HG02981 (cell line): ENCODE data around the gene DNAH10.
"Not testable (repeated sequence)": the region's sequence is repeated elsewhere in the genome, so short reads cannot be mapped to it uniquely, and the experiment has no call there.

ENCODE experiments used
- ATAC-seq: cut with Tn5 transposase; IDR thresholded peaks from one replicate; pipeline ENCODE4 v1.9.1; 2021; ENCODE audit warnings: mild to moderate bottlenecking, moderate library complexity; ENCODE audit not compliant: unreplicated experiment

The DNAH10 gene

DNA sequence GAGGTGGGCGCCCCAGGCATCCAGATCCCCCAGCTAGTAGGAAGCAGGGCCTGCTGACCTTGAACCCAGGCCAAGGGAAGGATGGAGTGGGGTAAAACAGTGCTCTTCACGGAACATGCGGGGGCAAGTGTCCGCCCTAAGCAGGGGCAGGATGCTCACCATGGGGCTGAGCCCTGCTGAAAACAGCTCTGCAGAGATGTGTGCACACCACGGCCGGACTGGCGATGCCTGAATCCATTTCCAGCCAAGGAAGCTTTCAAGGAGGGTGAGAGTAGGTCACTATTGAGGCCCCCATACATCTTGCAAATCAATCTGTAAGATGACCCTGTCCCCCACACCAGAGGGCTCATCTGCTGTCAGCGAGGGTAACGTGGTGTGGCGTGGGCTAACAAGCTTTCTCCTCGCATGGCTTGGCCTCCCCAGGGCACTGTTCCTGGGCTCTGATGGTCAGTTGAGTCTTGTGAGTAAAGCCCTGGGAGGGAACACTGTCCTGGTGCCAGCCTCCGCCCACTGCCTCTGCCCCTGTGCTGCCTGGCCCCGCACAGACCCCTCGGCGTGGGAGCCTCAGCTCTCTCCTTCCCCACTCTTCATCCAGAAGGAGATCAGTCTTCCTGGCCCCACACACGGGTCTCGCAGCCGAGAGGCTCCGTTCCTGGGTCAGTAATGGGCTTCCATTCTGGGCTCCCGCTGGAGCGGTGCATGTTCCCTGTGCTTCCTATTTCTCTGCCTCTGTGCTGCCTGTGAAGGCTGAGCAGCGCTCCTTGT lies 141.4 kb downstream of the DNAH10 start:
- ATAC-seq = no peak

DNA sequence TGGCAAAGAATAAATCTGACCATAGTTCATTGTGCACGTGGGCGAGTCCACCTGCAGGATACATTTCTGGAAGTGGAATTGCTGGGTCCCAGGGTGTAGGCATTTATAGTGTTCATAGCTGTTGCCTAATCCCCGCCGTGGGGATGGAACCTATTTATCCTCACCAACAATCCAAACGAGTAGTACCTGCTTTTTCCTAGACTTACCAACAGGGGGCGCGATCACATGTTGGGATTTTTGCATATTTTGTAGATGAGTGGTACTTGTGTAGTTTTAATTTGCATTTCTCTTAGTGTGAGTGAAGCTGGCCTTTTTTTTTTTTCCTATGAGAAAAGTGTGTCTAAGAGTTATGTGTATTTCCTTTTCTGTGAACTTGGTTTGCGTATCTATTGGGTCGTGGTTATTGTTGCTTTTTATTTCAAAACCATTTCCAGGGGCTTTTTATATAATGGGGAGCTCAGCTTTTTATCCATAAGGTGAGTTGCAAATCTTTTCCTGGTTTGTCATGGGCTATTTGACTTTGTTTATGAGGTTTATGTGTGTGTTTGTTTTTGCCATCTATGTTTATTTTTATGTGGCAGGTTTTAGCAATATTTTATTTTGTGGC lies 143.3 kb downstream of the DNAH10 start:
- no peak for ATAC-seq

DNA sequence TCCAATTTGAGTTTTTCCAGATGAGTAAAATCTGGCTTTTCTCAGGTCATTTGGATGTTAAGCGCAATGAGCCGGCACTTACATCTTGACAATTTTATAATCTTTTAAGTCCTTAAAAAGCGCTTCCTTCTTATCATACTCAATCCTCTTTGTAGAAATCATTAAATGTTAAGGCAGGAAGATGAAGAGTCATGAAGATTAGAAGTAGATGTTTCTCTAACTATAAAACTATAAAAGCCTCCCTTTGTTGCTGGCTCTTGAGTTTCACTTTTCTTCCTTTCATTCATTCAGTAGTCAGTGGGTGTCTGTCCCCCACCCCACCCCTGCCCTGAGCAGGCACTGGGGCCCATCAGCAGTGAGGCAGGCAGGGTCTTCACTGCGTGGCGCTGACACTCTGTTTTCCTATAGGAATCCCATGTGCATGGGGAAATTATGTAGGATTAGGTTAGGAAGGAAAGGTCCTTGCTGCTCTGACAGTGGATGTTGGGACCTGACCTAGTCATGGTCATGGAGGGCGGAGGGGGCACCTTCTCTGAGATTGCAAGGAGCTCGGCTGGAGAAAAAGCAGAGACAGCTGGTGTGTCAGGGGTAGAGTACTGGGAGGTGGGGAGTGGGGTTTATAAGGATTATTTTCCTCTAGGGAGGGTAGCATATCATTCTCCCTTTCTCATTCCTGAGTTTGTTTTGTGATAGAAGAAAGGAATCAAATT lies 144.8 kb downstream of the DNAH10 start:
- no peak for ATAC-seq

DNA sequence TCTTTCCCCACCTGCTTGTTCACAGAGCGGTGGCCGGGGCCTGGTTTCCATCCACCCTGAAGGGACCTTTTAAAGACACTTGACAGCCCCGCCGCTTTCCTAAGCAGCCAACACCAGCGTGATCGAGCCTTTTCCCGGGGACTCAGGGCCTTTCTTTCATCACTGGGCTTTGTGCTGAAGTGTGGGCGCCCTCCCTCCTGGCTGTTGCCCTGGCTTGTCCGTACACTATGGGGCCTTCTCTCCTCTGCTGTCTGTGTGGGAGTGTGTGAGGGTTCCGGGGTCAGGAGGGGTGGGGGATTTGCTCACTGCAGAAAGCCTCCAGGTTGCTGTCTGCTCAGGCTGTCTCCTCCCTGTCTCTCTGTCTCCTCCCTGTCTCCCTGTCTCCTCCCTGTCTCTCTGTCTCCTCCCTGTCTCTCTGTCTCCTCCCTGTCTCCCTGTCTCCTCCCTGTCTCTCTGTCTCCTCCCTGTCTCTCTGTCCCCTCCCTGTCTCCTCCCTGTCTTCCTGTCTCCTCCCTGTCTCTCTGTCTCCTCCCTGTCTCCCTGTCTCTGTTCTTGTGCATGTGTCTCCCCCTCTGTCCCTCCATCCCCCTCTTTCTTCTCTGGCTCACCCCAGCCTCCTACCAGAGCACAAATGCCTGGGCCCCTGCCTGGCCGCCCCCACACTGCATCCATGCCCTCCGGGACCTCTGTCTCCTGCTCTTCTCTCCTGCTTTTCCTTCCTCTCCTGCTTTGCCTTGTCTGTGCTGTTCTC lies 145.8 kb downstream of the DNAH10 start:
- ATAC-seq = no peak

DNA sequence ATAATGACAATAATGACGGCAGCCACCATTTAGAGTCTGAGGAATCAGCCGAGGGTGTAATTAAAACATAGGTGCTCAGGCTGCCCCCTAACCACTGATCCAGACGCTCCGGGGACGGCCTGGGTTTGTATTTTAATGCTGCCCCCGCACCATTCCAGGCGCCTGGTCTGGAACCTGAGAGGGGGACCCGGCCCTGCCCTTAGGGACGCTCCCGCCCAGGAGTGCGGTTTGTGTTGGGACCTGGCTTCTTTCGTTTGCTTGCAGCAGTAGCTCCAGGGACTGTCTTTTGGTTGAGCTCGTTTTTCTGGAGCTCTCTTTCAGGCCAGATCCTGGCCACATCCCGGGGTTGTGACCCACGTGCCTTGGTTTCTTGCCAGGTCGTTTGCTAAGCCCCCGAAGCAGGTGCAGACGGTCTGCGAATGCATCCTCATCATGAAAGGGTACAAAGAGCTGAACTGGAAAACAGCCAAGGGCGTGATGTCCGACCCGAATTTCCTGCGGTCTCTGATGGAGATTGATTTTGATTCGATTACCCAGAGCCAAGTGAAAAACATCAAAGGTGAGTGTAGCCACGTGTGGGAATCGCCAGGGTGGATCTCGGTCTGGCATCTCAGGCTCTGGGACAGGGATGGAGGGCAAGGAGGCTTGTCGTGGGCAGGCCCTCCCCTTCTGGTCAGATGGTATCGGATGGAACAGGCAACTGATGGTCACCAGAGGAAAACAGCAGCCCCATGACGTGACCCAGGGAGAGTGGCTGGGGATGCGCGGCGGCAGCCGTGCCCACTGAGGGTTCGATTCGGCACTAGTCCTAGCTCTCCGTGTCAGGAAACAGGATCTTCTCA lies 147.0 kb downstream of the DNAH10 start:
- ATAC-seq = no peak

DNA sequence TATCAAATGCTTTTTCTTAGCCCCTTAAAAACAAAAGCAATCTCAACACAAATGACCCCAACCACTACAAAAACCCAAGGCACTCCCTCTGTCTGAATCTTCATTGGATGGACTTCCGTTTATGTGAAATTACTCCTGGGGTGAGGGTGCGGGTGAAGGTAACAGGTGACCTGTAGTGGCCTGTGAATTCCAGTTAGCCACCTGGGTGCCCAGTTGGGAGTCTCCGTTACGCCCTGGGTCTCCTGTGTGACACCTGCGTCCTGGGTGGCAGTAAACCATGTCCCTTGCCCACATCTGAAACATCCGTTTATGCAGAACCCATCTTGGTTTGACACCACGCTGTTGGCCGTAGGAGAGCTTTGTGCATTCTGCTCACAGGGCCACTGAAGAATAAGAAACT lies 148.0 kb downstream of the DNAH10 start:
- ATAC-seq = no peak

DNA sequence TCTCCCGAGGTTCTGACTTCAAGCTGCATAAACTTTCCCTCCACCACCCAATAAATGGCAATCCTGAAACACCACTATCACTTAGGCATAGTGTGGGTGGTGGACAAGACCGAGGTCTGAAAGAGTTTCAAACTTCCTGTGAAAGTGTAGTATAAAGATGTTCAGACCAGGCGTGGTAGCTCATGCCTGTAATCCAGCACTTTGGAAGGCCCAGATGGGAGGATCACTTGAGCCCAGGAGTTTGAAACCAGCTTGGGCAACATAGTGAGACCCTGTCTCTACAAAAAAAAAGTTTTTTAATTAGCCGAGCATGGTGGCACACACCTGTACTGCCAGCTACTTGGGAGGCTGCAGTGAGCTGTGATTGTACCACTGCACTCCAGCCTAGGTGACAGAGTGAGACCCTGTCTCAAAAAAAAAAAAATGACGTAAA lies 148.7 kb downstream of the DNAH10 start:
- ATAC-seq = no peak

DNA sequence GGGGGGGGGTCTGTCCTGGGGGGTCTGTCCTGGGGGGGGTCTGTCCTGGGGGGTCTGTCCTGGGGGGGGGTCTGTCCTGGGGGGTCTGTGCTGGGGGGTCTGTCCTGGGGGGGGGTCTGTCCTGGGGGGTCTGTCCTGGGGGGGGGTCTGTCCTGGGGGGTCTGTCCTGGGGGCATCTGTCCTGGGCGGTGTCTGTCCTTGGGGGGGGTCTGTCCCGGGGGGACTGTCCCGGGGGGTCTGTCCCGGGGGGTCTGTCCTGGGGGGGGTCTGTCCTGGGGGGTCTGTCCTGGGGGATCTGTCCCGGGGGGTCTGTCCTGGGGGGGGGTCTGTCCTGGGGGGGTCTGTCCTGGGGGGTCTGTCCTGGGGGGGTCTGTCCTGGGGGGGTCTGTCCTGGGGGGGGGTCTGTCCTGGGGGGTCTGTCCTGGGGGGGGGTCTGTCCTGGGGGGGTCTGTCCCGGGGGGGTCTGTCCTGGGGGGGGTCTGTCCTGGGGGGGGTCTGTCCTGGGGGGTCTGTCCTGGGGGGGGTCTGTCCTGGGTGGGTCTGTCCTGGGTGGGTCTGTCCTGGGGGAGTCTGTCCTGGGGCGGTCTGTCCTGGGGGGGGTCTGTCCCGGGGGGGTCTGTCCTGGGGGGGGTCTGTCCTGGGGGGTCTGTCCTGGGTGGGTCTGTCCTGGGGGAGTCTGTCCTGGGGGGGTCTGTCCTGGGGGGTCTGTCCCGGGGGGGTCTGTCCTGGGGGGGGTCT lies 149.7 kb downstream of the DNAH10 start:
- not testable (repeated sequence) for ATAC-seq

DNA sequence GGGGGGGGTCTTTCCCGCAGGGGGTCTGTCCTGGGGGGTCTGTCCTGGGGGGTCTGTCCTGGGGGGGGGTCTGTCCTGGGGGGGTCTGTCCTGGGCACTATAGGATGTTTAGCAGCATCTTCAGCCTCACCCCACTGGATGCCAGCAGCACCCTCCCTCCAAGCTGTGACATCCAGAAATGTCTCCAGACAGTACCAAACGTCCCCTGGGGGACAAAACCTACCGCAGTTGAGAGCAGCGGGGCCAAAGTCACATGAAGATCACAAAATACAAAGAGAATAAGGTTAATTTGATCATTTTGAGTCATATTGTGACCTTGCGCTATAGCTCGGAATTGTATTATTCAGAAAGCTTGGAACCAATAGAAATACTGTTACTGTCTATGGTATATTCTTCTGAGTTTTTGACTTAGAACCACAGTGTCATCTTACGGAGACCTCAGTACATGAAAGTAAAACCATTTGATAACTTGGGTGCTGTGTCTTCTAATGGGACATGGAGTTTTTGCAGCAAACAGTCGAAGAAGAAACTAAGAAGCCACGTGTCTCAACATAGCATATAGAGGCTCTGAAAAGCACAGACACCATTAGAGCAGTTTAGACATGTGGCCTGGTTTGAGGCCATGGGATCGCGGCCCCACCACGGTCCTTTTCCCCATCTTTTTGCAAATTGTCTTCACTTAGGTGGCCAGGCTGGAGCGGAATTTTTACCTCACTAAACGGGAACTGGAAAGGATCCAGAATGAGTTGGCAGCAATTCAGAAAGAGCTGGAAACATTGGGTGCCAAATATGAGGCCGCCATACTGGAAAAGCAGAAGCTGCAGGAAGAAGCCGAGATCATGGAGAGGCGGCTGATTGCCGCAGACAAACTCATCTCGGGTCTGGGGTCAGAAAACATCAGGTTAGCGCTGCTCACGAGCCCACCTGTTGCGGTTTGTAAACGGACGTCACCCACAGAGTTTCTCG lies 150.6 kb downstream of the DNAH10 start:
- no peak for ATAC-seq

DNA sequence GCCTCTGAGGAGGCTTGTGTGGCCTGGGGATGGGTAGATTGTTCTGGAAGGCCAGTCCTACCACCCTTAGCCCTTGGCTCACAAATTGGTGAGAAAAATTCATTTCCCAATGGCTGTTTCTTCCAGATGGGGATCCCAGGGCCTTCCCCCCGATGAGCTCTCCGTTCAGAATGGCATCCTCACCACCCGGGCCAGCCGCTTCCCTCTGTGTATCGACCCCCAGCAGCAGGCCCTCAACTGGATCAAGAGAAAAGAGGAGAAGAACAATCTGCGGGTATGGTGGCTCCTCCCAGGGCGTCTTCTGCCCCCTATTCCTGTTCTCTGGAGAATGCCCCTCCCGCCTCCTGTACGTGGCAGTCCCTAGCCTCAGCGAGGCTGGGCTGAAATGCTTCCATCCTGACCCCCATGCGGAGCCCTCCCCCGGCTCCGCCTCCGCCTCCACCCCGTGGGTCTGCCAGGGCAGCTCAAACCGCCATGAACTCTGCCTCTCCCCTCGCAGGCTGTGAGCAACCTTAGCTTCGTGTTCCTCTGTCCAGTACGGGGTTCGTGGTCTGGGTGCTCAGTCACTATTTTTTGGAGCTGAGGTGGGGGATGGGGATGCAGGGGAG lies 152.7 kb downstream of the DNAH10 start:
- no peak for ATAC-seq

DNA sequence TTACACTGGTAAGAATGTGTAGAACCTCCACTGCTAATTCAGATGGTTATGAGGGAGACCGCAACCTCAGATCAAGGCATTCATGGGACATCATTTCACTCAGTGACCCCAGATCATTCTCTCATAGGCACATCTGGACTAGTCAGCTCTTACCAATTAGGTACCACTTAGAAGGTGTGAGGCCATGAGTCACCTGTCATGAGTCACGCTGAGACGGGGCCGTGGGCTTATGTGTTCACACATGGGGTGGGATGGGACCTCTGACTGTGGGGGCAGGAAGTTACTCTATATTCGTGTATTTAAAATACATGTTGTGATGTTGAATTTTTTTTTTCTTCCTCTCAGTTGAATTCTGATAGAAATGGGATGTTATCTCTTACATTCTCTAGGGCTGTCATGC lies 154.6 kb downstream of the DNAH10 start:
- ATAC-seq = no peak

DNA sequence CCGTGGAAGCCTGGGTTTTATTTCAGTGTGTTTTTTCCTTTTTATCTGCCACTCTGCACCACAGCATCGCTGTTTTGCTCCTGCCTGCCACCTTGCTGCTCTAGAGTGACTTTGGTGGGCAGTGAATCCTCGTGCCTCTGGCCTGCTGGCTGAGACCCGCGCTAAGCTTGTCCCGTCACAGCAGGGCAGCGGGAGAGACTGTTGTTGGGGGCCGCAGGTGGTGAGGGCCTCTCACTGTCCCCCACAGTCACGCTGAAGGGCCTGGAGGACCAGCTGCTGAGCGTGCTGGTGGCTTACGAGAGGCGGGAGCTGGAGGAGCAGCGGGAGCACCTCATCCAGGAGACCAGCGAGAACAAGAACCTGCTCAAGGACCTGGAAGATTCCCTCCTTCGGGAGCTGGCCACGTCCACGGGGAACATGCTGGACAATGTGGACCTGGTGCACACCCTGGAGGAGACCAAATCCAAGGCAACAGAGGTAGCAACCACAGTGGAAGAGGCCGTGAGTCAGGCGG lies 155.3 kb downstream of the DNAH10 start:
- ATAC-seq = no peak

DNA sequence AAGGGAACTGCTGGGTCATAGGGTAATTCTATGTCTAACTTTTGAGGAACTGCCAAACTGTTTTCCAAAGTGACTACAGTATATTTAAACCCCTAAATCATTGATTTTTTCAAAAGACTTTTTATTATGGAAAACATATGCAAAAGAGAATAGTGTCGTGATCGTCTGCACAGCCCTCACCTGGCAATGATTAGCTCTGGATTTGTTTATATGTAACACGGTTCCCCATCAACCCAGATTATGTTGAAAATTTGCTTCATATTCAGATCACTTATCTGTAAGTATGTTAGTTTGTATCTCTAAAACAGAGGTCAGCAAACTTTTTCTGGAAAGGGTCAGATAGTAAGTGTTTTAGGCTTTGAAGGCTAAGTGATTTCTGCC lies 157.9 kb downstream of the DNAH10 start:
- no peak for ATAC-seq

DNA sequence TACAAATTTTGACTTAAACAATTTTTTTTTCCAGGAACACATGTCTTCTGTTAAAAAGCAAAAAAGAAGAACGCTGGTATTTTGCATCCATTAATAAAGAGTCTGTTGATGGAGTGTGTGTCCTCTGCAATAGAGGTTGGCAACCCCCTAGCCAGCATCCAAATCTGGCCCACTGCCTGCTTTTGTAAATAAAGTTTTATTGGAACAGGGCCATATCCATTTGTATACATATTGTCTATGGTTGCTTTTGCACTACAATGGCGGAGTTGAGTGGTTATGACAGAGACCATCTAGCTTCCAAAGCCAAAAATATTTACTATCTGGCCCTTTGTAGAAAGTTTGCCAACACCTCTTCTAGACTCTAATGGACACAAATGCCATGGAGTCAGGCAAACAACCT lies 160.9 kb downstream of the DNAH10 start:
- no peak for ATAC-seq

DNA sequence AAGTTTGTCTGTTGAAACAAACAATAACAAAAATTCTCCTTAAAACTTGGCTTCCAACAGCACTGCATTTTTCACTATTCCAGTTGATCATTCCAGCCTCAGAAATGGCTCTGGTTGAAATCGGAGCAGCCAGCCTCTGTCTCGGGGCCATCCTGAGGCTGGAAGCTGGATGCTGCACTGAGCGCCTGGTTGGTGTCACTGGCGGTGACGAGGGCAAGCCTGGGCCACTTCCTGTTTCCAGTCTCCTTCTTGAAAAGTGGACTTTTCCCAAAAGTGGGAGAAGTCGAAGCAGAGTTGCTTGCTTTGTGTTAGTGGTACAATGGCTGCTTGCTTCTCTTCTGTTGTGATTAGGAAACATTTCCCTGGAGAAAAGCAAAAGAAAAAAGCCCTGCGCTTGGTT lies 161.8 kb downstream of the DNAH10 start:
- ATAC-seq = no peak

DNA sequence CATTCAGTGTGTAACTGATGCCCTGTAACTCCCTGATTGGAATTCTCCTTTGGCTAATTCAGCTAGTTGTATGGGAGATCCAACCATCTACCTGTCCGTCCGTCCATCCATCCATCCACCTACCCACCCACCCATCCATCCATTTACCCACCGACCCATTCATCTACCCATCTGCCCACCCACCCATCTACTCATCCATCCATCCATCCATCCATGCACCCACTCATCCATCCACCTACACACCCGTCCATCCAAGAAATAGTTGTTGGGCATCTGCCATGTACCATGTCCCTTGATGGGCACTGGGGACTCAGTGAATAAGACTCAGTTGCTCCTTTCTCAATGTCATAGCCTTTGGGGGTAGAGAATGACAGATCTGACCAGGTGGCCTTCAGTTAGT lies 162.4 kb downstream of the DNAH10 start:
- no peak for ATAC-seq

DNA sequence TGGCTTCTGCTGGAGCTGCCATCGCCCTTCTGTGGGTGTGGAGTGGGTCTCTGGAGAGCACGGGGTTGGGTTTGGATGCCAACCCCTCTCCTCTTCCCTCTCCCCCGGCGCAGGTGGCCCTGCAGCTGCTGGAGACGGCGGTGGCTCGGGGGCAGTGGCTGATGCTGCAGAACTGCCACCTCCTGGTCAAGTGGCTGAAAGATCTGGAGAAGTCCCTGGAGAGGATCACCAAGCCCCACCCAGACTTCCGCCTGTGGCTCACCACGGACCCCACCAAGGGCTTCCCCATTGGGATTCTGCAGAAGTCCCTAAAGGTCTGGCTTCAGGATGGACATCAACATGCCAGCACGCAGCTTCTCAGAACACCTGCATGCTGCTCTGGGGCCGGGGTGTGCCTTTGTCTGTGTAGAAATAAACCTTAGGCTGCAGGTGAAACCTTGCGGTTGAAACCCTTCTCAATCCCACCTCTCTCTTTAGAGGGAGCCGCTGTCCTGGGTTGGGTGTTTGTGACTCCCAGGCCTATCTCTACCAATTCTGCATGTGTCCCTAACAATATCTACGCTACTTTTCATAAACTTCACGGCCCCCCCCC lies 166.3 kb downstream of the DNAH10 start:
- ATAC-seq = no peak

DNA sequence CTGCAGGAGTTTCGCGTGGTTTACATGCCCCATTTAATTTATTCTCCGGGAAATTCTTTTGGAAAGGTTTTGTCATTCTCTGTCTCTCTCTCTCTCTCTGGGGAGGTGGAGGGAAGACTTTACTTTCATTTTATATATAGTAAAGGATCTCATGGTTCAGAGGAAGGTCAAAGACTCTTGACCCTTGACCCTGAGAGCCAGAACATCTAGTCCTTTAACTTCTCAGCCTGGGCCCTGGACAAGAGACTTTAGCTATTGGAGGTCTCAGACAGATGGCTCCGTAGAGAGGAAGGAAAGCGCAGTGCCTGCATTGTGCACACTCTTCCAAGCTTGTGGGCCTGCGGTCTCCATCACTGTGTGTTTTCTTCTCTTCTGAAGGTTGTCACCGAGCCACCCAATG lies 166.8 kb downstream of the DNAH10 start:
- no peak for ATAC-seq
